ENCODE results near the gene NRTN.

The NRTN gene

DNA sequence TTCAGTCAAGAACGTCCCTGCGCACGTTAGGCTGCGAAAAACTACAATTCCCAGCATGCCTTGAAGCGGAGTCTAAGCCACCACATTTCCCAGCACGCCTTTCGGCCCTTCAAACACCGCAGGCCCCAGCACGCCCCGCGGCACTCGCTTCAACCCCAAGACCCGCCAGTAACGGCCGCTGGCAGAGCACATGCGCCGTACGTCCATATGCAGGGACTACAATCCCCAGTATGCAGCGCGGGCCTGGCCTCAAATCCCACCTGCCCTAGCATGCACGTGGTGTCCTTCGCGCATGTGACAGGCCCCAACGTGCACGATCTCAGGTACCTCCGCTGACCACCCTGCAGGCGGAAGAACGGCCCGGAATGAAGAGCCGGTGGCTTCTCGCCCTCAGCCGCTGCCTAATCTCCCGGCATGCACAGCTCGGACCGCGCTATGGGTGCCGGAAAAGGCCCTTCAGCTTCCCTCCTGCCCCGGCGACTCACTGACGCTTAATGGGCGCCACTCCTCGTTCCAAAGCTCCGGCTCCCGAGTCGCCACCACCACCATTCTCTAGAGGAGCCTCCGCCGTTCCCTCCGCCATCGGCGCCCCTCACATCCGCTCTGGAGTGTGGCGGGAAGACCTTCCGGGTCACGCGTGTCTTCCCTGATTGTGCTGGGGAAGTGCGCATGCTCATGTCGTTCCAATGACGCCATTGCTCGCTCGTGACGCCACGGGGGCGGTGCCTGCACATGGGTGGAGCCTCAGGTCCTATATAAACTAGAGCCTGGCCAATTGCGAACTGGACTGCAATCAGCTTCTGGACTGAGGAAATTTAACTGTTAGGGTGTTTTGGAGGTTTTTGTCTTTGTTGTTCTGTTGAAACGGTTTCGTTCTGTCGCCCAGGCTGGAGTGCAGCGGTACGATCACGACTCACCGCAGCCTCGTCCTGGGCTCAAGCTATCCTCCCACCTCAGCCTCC is 14.0 kb upstream of the NRTN start, which contains the start of gene DUS3L:
Gene DUS3L (minus strand): TSS at position 605 of the 962 bp plus-strand sequence. CDS start 22 bp downstream, at position 583.
- DNase-seq, result peak; percentile 98

DNA sequence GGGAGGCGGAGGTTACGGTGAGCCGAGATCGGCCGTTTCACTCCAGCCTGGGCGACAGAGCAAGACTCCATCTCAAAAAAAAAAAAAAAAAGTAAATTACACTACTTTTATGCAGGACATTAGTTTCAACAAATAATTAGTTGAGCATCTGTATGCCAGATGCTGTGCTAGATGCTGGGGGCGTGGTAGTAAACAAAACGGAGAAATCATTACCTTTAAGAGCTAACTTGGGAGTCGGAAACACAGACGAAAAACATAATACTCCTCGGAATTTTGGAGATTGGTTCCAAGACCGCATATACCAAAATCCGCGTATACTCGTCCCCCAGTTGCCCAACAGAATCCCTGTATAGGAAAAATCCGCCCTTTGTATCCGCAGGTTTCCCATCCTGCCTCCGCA is 12.6 kb upstream of the NRTN start:
- no peak for DNase-seq

DNA sequence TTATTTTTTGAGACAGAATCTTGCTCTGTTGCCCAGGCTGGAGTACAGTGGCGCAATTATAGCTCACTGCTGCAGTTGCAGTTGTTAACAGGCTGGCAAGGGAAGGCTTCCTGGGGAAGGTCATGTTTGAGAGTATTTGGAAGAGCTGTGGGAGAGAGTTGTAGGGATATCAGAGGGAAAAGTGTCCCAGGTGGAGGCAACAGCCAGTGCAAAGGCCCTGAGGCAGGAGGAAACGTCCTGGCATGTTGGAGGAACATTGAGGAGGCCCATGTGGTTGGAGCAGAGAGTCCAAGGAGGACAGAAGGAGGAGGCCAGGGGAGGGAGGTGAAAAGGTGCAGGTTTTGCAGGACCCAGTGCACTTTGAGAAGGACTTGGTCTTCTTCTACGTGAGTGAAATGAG is 11.7 kb upstream of the NRTN start:
- no peak for DNase-seq

DNA sequence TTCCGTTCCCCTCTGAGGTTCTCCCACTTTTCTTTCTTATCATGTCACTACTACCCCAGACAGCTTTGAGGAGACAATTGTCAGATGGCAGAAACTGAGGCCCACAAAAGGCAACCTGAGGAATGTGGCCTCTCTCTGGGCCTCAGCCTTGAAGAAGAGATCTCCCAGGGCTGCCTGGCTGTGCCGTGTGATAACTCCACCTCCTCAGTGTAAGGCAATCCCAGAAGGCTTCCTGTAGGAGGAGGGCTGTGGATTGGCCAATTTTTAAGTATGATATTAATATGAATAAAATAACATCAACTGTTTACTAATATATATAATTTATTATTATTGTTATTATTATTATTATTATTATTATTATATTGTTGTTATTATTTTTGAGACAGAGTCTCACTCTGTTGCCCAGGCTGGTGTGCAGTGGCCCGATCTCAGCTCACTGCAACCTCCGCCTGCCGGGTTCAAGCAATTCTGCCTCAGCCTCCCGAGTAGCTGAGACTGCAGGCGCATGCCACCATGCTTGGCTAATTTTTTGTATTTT is 9.4 kb upstream of the NRTN start:
- DNase-seq, result no peak

DNA sequence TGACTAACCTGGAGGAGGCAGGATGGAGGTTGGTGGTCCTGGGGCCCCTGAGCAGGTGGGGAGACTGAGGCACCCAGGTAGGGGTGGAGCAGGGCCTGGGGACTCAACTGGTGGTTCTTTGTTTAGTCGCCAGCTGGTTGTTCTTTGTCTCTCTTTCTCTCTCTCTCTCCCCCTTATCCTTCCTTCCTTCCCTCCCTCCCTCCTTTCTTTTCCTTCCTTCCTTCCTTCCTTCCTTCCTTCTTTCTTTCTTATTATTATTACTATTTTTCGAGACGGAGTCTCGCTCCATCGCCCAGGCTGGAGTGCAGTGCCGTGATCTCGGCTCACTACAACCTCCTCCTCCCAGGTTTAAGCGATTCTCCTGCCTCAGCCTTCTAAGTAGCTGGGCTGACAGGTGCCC is 6.6 kb upstream of the NRTN start:
- no peak for DNase-seq

DNA sequence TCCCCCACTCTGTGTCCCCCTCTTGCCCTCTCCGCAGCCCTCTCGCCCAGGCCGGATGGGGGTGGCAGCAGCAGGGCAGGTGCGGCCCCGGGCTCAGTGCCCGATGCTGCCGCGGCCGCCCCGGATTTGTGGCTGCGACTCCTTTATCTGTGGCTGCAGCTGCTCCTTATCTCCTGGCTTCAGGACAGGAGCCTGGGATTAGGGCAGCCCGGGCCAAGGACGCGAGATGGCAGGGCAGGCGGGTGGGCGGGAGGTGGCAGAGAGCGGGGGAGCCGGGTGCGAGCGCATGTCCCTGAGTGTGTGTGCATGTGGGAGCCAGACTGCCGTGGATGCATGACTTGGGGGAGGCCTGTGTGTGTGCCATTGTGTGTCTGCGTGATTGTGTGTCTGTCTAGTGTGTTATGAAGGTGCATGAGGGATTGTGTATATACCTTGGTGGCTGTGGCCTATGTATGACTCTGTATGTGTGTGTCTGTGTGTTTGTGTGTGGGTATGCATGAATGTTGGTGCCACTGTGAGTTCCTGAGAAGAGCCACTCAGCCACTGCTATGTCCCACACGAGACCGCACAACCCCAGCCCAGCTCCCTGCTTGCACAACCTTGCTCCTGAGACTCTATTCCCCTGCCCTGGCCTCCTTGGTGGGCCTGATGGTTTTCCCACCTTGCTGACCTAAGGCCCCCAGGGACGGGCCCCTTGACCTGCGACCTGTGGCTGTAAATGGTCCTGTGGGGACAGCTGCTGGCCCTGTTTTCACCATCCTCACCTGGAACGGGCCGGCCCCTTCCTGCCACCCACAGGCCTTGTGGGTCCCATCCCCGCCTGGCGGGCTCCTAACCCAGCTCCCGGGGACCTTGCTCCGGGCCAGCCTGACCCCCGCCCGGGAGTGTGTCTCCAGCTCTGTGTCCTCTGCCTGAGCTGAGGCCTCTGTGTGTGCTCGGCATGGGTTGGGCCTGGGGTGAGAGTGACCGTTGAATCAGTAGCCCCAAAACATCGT is 5.3 kb upstream of the NRTN start:
- DNase-seq, result peak in 1 of 2 experiments; percentile 19

DNA sequence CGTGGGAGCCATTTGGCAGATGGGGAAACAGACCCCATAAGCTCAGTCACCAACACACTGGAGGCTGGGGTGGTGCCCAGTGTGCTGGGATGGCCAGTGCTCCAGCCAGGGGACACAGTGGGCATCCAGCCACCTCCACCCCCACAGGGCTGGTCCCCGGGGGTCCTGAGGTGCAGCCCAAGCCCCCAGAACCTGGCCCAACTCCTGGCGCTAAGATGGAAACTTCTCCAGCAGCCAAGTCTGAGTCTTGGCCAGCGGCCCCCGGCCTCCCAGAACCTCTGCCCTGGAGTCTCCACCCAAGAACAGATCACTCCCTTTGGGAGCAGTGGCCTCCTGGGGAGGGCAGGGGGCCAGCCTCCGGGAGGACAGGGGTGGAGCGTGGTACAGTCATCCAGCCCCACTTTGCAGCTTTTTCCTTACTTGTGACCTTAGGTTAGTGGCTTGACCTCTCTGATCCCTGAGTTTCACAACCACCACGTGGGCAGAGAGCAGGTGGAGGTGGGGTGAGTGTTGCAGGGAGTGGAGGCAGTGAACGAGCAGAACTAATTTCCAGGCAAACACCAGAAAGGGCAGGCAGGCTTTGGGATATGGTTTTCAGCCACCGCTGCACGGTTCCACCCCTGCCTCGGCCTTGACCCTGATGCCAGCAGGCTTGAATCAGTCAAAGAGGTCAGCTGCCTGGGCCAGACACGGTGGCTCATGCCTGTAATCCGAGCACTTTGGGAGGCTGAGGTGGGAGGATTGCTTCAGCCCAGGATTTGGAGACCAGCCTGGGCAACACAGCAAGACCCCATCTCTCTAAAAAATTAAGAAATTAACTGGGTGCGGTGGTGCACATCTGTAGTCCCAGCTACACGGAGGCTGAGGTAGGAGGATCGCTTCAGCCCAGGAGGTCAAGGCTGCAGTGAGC is 4.3 kb upstream of the NRTN start:
- DNase-seq, result no peak

DNA sequence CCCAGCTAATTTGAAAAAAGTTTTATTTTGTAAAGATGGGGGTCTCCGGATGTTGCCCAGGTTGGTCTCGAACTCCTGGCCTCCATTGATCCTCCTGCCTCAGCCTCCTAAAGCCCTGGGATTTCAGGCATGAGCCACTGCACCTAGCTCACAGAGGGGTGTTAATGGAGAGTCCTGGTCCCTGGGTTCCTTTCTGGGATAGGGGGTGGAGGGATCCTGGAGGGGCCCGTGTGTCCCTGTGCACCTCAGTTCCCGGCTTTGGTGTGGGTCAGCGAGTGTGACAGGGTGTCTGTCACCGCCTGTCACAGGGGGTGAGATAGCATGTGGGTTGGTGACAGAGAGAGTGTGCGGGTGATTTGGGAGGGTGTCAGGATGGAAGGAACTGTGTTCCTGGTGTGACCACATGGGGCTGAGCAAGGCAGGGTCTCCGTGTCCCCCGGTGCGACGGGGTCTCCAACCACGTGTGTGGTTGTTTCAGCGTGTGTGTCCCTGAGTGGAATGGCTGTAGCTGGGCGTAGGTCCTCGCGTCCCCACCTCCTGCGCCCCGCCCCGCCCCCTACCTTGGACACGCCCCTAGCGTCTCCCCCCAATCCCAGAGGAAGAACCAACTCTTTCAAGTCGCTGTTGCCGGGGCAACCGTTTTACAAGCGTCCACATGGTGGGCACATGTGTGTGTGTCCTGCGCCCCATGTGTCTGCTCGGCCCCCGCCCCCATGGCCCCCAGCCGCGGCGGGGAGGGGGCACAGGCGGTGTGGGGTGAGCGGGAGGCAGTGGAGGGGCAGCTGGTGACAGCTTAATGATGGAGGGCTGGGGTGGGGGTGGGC is 2.9 kb upstream of the NRTN start:
- no peak for DNase-seq

DNA sequence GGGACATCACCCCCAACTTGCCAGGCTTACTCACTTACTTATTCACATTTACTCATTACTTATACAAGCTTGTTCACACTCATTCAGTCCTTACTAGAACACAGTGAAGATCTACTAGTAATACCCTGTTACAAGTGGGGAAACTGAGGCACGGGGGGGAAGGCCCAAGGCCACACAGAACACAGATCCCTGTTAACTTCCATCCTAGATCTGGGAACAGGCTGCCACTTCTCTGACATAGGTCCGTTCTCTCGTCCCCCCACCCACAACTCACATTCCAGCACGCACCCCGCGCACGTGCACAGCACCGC is 1.5 kb upstream of the NRTN start:
- DNase-seq, result no peak

DNA sequence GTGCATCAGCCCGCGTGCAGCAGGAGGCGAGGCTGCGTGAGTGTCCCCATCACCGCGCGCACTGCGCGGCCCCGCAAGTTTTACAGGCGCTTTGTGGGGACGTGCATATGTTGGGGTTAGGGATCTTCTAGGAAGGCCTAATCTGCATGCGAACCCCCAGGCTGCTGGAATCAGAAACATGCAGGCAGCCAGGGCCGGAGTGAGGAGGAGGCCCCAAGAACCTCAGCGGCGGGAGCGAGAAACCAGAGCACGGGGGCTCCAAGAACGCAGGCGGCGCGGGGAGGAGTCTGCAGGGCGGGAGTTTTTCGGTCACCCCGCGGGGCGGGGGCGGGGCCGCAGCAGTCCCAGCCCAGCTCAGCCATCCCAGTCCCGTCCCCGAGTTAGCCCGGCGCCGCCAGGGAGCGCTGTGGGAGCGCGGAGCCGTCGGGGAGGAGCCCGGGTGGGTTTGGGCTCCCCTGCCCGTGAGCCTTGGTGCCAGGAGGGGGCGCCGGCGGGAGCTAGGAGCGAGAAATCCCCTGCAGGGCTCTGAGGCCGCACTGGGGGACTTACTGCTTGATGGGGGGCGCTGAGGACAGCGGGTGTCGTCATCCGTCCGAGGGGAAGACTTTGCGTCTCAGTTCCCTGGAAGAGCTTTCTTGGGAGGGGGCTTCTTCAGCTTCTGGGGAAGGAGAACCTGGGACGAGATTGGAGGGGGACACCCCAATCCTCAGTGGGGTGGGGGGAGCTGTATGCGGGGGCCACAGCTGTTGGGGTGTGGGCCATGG is 933 bp upstream of the NRTN start:
- DNase-seq, result peak; percentile 84 to 92

DNA sequence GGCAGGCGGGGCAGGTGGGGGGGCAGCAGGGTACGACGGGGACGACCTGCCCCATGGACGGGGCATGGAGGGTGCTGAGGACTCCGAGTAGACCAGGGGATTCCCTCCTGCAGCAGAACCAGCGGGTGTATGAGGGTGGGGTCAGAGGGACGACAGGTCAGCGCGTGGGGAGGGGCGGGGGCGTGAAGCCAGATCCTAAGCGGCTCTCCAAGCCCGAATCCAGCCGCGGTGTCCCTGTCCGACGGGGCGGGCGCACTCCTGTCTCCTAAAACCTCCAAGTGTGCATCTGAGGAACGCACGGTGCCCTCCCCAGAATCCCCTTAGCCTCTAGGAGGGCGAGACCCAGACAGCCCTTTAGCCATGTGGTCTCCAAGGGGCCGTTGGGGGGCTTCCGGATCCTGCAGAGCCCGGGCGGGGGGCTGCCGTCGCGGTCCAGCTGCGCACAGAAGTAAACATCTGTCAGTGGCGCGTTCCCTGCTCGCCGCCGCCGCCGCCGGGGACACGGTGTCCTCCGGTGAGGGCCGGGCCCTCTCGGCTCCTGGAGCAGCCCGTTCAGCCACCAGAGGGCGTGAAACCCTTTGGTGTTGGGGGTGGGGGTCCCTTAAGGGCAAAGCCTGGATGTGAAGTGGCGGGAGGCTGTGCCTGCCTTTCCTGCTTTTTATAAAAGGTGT is 730 bp downstream of the NRTN start:
- DNase-seq, result peak; percentile 66 to 76

DNA sequence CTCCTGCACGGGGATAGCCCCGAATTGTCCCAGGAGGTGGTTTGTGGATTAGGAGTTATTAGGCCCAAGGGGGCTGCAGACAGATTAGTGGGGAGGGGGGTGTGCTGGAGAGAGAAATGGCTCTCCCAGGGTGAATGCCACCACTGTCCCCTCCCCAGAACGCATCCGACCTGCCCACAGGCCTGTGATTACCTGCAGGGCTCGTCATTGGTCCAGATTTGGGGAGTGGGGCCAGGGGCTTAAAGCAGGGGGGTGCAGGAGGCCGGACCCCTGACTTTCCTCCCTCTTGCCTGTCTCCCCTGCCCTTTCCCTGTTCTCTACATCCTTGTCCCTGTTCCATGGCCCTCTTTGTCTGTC is 1.2 kb downstream of the NRTN start:
- DNase-seq, result no peak

DNA sequence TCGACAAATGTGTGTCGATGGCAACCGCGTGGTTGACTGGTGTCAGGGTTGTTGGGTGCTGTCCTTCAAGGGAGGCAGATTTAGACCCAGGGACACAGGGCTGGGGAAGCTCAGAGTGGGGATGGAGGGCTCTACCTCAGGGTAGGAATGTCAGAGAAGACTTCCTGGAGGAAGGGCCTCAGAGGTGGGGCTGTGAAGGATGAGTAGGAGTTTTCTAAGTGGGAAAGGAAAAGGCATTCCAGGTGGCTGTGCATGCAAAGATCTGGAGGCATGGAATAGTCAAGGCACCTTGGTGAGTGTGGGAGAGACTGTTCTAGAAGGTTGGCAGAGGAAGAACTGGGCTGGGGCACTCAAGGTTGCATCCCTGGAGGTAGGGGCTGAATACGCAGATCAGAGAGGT is 2.0 kb downstream of the NRTN start:
- no peak for DNase-seq

DNA sequence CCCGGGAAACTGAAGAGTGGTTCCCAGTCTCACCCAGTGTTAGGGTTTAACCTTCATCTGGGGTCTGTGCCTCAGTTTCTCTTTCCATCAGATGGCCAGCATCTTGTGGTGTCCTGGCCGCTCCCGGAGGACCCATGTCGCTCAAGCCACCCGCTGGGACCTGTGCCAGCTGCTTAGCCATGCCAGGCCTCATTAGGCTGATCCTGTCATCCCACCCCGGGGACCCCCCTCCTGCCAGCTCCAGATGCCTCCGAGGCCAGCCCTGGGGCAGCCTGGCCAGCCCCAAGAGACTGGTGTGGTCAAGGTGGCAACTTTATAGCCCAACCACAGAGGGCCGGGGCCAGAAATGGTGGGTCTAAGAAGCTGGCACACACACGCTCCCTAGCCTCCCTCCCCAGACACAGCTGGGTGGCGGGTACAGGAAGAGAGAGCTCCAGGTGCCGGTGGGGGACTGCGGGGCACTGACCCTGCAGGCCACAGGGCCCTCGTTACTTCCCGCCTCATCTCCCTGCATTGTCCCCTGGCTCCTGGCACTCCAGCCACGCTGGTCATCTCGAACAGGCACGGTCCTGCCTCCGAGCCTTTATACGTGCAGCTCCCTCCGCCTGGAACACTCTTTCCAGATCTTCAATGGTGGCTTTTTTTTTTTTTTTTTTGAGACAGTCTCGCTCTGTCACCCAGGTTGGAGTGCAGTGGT is 3.4 kb downstream of the NRTN start:
- DNase-seq, result no peak

DNA sequence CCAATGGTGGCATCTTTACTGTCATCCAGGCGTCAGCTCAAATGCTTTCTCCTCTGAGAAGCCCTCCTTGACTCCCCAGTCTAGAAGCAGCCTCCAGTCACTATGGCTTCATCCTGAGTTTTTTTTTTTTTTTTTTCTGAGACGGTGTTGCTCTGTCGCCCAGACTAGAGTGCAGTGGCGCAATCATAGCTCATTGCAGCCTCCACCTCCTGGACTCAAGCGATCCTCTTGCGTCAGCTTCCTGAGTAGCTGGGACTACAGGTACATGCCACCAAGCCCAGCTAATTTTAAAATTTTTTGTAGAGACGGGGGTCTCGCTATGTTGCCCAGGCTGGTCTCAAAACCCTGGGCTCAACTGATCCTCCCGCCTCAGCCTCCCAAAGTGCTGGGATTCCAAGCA is 4.2 kb downstream of the NRTN start:
- DNase-seq, result no peak

DNA sequence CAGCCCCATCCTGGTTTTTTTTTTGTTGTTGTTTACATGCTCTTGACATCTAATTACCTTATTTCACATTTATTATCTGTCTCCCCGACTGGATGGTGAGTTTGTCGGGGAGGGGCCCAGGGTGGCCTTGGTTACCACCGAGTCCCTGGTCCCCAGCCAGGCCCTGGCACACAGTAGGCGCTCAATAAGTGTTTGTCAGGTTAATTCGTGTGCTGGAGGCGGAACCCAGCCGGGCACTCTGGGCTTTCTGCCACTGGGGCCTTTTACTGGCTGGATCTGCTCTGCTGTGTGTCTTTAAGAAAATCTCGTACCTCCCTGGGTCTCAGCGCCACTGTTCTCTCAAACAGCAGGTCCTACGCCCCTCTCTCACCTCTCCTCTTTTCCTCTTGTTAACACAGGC is 4.6 kb downstream of the NRTN start:
- no peak for DNase-seq

DNA sequence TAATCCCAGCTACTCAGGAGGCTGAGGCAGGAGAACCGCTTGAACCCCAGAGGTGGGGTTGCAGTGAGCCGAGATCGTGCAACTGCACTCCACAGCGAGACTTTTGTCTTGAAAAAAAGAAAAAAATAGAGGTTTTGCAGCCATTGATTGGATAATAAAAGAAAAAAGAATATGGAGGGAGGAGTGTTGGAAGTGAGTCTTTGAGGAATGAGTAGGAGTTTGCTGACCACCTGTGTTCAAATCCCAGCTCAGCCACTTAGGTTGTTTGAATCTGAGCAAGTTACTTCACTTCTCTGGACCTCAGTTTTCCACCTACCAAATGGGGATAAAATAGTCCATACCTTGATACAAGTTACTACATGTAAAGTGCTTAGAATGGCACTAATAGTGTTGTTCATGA is 6.2 kb downstream of the NRTN start:
- no peak for DNase-seq

DNA sequence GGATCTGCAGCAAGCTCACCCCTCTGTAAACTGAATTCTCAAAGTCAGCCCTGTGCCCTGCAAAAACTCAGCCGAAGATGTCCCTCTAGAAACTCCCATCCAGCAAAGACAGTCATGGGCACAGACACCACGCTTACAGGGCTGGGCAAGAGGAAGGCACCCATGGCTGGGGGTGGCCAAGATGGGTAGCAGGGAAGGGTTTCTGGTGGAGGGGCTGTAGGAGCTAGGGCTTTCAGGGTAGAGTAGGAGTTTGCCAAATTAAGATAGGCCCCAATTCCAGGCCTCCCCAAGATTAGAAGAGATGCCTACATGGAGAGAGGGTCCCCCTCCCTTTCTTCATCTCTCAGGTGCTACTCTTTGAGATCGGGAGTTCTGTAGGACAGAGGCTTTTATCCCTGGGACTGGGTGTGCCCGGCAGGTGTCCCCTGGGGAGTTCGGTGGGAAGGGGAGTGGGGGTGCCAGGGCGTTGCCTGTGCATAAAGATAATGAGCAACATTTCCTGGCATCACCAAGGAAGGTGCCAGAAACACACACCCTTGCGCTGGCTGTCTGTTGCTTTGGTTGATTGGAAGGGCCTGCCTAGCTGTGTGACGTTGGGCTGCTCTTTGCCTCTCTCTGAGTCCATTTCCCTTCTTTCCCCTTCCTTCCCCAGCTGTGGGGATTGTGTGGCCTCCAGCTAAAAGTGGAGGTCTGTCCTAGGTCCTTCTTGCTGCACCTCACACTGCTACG is 9.4 kb downstream of the NRTN start:
- DNase-seq, result no peak

DNA sequence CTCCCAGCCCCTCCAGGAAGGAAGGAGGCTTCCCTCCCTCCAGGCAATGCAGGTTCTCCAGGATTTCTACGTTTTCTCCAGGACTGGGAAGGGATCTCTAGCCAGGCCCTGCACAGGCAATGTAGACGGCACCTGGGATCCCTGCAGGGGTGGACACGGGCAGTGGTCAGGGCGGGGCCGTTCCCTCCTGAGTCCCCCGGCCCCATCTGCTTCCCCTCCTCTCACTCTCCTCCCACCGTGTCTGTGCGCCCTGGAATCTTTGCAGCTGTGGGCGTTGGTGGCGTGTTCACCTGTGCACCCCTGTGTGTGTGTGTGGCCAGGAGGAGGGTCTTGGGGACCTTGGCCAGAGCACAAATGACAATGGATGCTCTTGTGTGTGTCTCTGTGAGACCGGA is 10.0 kb downstream of the NRTN start:
- no peak for DNase-seq

Measured in NCI-H2081 (cell line).